AG09319 (cell line): Measurements from ENCODE around the gene CD44.

Experiments used
- DNase-seq: peaks from one replicate; pipeline ENCODE4 v3.0.0-alpha.2; 2010; ENCODE audit warnings: low read depth; ENCODE audit errors: extremely low read depth
- CTCF ChIP-seq: IDR thresholded peaks from 2 replicates; pipeline ENCODE4 v1.5.1; 2011; ENCODE audit warnings: low read depth, mild to moderate bottlenecking, inconsistent platforms, low read length, moderate library complexity

The CD44 gene

GRCh38 chr11:35160246-35160824, 21.4 kb downstream of the CD44 start:
- TF ChIP-seq CTCF: no peak
- DNase-seq: no peak

DNA sequence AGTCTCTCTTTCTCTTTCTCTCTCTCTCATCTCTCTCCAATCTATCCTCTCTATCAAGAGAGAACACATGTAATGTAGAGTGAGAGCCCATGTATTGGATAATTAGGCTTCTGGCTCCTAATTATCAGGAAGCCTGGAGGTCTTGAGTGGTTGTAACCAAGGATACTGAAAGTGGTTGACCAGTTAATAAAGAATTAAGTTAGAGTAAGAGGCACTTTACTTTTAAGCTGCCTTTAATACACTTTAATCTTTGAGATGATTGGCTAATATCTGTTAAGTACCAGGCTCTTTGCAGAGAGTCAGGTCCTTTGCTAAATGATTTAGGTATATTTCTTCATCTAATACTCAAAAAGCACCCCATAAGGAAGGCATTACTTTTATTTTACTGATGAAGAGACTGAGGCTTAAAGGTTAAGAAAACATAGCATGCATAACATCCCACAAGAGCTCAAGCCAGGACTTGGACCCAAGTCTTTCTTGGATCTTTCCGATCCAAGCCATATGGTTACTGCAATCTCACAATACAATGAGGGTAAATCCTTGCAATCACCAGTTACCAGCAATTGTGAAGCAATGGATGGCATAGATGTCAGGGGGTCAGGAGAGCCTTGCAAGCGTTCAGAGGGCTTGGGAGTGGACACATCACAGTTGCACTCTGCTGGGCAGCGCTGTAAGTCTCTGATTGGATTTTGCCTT, 22.1 kb downstream of the CD44 start:
- no peak for TF ChIP-seq CTCF
- DNase-seq: peak; percentile 75

DNA sequence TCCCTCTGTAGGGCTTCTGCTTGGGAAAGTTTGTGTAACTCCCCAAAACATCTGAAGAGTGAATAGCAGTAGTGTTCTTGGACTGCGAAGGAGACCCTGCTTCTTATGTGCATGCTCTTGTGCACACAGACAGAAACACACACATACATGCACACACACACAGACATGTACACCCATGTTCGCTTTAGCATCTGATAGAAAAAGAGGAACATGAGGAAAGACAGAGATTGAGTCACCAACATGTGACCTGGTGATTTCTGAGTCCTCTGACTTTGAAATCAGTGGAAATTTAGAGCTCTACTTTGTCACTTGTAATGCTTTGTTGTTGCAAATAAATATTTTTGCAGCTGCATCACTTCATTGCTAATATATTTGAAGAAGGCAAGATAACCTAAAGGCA, 23.8 kb downstream of the CD44 start:
- DNase-seq: no peak
- TF ChIP-seq CTCF: no peak

- DNase-seq: no peak
- no peak for TF ChIP-seq CTCF
These were observed 24.2 kb downstream of the CD44 start for GRCh38 chr11:35163209-35163608.

GRCh38 chr11:35163702-35164496, 24.9 kb downstream of the CD44 start:
- TF ChIP-seq CTCF: peak; percentile 16
- no peak for DNase-seq

DNA sequence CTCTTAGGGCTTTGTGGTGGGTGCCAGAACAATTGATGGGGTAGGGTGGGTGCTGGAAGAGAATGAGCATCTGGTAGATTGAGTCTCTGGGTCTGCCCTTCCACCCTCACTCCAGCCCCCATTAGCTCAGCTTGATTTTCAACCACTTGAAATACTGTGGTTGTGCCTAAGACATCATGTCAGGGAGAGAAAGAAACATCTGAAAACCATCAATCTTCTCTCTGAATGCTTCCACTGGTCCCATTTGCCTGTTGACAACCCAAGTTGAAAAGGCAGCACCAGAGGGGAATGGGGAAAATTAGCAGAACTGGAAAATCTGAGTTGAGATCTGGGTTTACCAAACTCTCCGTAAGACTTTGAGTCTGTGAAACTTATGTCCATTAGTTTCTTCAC, 26.1 kb downstream of the CD44 start:
- TF ChIP-seq CTCF: no peak
- DNase-seq: no peak
